D721Med (cell line): ENCODE measurements around the gene GDI2.

ENCODE experiments used
- DNase-seq: peaks from one replicate; pipeline ENCODE4 v3.0.0; 2011; ENCODE audit warnings: low spot score; ENCODE audit not compliant: insufficient read length
- FAIRE-seq: peaks from 2 replicates; lab custom pipeline; 2011; peaks lifted over from hg19 to GRCh38; lab: Jason Lieb, UNC
- CTCF ChIP-seq: IDR thresholded peaks from 2 replicates; pipeline ENCODE4 v1.5.1; 2012; ENCODE audit warnings: mild to moderate bottlenecking, control low read depth; ENCODE audit not compliant: insufficient read depth; ENCODE audit errors: missing control alignments

Gene GDI2

DNA sequence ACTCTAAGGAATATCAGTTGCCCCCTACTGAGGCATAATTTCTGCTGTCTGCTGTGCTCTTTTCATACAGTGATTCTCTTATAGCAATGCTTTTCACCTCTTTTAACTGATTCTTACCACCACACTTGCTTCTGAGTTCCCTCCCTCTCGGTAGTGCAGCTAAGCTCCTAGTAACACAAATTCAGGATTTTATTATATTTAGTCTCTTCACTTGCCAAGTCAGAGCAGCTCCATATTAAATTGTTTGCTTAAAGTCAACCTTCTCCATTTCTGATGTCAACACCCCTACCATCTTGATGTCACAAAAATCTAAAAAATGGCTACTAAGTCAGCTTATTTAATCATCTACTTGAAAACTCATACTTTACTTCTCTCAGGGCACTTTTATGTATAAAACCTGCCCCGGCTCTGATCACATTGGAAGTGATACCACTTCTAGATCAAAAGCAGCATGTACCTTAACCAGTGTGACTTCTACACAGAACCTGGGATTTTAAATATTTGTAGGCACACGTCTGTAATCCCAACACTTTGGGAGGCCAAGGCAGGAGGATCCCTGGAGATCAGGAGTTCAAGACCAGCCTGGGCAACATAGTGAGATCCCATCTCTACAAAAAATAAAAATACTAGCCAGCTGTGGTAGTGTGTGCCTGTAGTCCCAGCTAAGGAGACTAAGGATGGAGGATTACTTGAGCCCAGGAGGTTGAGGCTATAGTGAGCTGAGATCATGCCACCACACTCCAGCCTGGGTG is 55.3 kb downstream of the GDI2 start:
- FAIRE-seq: no peak
- DNase-seq: no peak
- TF ChIP-seq CTCF: no peak

DNA sequence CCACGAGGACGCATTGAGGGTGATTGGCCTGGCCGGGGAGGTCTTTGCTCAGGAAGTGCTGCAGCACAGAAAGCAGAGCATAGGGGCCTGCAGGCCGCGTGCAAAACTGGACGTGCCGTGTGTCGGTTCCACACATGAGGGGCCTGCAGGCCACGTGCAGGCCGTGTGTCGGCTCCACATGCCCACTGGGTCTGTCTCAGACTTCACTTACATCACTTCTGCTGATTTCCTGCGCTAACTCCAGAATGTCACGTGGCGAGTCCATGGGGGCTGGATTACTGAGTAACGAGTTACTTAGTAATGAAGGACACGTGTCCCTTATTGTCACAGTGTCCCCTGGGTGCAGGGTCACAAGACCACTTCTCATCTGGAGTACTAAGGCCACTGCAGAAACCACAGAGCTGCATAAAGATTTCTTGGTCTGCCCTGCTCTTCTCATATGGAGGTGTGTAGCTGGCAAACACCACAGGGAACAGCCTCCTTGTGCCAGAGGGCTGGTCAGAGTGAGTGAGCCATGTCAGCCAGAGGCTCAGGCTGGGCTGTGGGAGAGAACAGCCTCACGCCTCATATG is 60.8 kb downstream of the GDI2 start:
- TF ChIP-seq CTCF: no peak
- FAIRE-seq (no peak), DNase-seq (no peak)

GRCh38 chr10:5751601-5752253 is 61.5 kb downstream of the GDI2 start:
- FAIRE-seq: no peak
- no peak for DNase-seq
- TF ChIP-seq CTCF: no peak

DNA sequence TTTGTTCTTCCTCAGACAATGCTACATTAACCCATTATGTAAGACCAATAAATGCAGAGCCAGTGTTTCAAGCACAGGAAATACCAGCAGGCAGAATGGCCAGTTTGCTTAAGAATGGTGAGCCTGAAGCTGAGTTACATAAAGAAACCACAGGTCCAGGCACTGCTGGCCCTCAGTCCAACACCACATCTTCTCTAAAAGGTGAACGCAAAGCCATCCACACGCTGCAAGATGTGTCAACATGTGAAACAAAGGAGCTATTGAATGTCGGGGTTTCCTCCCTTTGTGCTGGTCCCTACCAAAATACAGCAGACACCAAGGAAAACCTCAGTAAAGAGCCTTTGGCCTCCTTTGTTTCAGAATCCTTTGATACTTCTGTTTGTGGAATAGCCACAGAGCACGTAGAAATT is 64.8 kb downstream of the GDI2 start:
- TF ChIP-seq CTCF: no peak
- DNase-seq: no peak
- no peak for FAIRE-seq

GRCh38 chr10:5746197-5746596 is 67.0 kb downstream of the GDI2 start:
- FAIRE-seq: no peak
- DNase-seq: no peak
- no peak for TF ChIP-seq CTCF

- FAIRE-seq: no peak
- DNase-seq: no peak
- no peak for TF ChIP-seq CTCF
Observed at GRCh38 chr10:5744849-5745248, 68.4 kb downstream of the GDI2 start.

GRCh38 chr10:5743736-5744135 is 69.5 kb downstream of the GDI2 start:
- no peak for FAIRE-seq
- no peak for DNase-seq
- no peak for TF ChIP-seq CTCF
